T-helper 17 cell (primary cell): ENCODE data around the gene IL20. TPM values are rescaled to one million over a fixed set of nuclear protein-coding genes. Genes with fewer than 3 reads are reported as not detected.

Experiments
- ATAC-seq: fragments of 150-1000 bp; cut with Tn5 transposase; 2 replicates; pipeline ENCODE4 v1.10.0; 2021; ENCODE audit warnings: mild to moderate bottlenecking, moderate library complexity
- DNase-seq, 3 donors: peaks; one replicate each; pipeline versions ENCODE4 v3.0.0 to v3.0.0-alpha.2; 2020 to 2021
- H3K9me3 ChIP-seq: one replicate; pipeline ENCODE4 v1.7.0; 2013; ENCODE audit warnings: low read length, mild to moderate bottlenecking; ENCODE audit not compliant: control insufficient read depth, poor library complexity, severe bottlenecking
- H3K27ac Mint-ChIP-seq: one replicate; pipeline ENCODE4 v1.8.0; 2022; ENCODE audit warnings: mild to moderate bottlenecking, moderate library complexity, mixed read lengths
- H3K27me3 Mint-ChIP-seq: one replicate; pipeline ENCODE4 v1.8.0; 2022; ENCODE audit warnings: mixed read lengths
- H3K36me3 Mint-ChIP-seq: one replicate; pipeline ENCODE4 v1.8.0; 2022; ENCODE audit warnings: low read depth, mixed read lengths
- H3K4me1 Mint-ChIP-seq: one replicate; pipeline ENCODE4 v1.8.0; 2022; ENCODE audit warnings: mild to moderate bottlenecking, mixed read lengths
- H3K4me3 Mint-ChIP-seq: one replicate; pipeline ENCODE4 v1.8.0; 2022; ENCODE audit warnings: mild to moderate bottlenecking, moderate library complexity, mixed read lengths
- total RNA-seq, 4 donors: library from RNA in 2 of 4; stranded (reverse) in 2 of 4; gene quantifications; one replicate each; pipeline ENCODE4 v1.2.3 and lab custom pipeline; 2022 to 2026

IL20 gene
- total RNA-seq, 2 donors from 2014 or later, result not detected

DNA sequence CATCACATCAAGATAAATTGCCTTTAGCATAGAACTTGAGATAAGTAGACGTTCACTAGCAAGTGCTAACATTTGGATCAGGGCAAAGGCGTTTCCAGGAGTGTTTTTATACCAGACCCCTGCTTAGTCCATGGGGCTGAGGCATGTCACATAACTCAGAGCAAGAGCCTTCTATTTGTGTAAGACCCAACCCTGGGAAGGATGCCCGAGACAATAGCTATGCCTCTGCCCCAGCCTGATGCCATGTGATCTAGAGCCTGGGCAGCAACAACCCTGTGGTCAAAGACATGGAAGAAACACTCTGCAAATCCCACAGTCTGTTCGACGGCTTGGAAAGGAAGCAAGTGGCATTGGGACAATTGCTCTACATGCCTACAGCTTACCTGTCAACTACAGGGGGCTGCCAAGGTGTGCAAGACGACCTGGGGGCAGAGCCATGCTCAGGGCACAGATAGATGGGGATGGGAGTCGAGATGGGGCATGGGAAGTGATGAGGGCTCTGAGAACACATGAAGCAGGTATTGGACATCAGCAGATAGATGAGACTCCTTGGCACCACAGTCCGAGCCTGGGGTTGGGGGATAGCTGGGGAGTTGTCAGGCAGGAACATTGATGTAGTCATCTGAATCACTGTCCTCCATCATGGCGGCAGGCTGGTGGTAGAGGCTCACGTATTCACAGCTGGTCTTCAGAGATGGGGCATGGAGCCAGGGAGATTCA, 39.2 kb downstream of the IL20 start:
- H3K4me1 Mint-ChIP-seq, result peaks cover 45% of the 10 kb centered on the region
- DNase-seq (no peak), ATAC-seq (no peak)
- H3K36me3 Mint-ChIP-seq, result peaks cover 14% of the 10 kb centered on the region
- peak overlapping the region; percentile 4 for H3K4me3 Mint-ChIP-seq
- H3K9me3 ChIP-seq, result no peaks in the 10 kb centered on the region
- H3K27ac Mint-ChIP-seq, result peak overlapping the region; percentile 97
- H3K27me3 Mint-ChIP-seq, result no peaks in the 10 kb centered on the region

DNA sequence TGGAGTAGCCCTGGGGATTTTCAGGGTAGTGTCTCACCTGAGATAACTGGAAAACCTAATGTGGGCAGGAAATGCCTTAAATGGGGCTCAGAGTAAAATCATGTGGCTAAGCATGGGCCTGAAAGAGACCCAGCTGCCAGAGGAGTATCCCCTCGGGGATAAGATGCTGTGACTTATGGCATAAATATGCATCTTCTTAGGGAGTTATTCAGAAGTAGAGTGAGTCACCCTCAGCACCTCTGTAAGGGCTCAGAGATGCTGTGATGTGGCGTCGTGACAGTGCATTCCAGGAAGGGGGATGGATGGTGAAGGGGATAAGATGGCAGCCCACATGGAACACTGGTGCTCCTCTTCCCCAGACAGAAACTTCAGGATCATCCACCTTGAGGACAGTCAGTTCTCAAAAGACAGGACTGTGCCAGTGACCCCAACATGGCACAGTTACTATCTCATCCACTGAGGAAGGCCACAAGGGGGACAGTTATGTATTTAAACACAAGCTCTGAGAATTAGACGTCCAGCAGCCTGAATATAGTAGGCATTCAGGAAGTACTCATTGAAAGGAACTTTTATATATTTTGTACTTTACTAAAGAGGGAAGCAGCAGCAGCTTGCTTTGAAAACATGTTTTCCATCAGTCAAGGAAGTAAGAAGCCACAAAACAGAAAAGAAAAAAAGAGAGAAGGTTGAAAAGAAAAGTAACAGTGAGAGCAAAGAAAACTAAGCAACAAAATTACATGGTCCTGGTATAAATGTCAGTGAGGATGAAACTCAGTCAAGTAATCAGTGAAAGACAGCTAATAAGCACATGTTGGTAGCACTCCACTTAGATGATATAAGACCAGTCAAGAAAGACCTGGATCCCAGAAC, 40.1 kb downstream of the IL20 start:
- Mint-ChIP-seq H3K27me3 (no peaks in the 10 kb centered on the region), H3K27ac (peak overlapping the region; percentile 97), H3K36me3 (peaks cover 14% of the 10 kb centered on the region), H3K4me1 (peaks cover 47% of the 10 kb centered on the region), H3K4me3 (peak overlapping the region; percentile 85)
- H3K9me3 ChIP-seq, result no peaks in the 10 kb centered on the region
- ATAC-seq (peak; percentile 26), DNase-seq (no peak)

DNA sequence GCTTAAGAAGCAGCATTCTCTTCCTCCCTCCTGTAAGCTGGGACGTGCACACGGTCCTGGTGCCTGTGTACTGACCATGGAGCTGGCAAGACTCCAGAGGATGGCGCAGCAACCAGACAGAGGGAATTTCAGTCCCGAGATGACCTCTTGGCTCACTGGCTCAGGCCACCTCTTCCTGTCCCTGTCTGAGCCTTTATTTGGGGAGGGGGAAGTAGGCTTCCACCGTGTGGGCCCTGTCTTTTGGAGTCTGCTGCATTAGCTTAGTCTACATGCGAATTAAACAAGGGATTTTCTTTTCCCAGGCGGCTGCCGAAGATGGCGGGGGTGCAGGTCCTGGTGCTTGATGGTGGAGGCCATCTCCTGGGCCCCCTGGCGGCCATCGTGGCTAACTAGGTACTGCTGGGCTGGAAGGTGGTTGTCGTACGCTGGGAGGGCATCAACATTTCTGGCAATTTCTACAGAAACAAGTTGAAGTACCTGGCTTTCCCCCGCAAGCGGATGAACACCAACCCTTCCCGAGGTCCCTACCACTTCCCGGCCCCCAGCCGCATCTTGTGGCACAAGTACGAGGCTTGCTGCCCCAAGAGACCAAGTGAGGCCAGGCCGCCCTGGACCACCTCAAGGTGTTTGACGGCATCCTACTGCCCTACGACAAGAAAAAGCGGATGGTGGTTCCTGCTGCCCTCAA, 42.0 kb downstream of the IL20 start:
- H3K9me3 ChIP-seq, result no peaks in the 10 kb centered on the region
- Mint-ChIP-seq H3K4me3 (peak overlapping the region; percentile 64), H3K27ac (peak overlapping the region; percentile 87), H3K36me3 (peaks cover 16% of the 10 kb centered on the region), H3K27me3 (no peaks in the 10 kb centered on the region), H3K4me1 (peaks cover 54% of the 10 kb centered on the region)
- DNase-seq (no peak), ATAC-seq (no peak)

DNA sequence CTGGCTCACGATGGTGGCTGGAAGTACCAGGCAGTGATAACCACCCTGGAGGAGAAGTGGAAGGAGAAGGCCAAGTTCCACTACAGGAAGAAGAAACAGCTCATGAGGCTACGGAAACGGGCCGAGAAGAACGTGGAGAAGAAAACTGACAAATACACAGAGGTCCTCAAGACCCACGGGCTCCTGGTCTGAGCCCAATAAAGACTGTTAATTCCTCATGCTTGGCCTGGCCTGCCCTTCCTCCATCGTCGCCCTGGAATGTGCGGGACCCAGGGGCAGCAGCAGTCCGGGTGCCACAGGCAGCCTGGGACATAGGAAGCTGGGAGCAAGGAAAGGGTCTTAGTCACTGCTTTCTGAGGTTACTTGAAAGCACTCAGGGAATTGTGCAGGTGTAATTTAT, 42.6 kb downstream of the IL20 start:
- ATAC-seq, result no peak

DNA sequence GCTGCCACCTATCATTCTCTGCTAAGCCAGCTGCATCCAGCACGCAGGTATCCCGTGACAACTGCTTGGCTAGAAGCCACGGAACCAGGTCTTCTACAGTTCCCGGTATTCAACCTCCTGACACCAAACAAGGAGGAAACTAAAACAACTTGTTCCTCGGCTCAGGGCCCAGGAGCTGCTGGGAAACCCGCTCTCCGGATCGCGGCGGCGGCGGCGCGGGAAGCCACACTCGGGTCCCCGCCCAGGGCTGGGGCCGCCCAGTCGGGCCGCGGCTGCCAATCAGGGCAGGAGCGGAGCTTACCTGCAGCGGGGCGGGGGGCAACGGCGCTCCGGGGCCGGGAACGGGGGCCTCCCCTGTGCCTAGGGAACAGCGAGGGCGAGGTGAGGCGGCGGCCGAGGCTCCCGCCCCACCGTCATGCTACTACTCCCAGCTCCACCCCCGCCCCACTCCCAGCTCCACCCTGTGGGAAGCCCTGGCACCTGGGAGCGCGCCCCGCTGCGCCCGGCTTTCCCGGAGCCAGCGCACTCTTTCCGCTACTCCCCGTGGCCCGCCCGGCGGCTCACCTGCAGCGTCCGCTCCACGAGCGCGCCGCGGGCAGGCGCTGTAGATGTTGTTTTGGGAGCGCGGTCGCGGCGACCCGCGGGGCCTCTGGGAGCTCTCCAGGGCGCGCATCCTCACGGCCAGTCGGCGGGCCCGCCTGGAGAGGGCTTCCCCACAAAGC, 43.9 kb downstream of the IL20 start:
- Mint-ChIP-seq H3K36me3 (peaks cover 16% of the 10 kb centered on the region), H3K4me3 (peak overlapping the region; percentile 84), H3K4me1 (peaks cover 63% of the 10 kb centered on the region), H3K27ac (peak overlapping the region; percentile 69), H3K27me3 (no peaks in the 10 kb centered on the region)
- ATAC-seq, result peak; percentile 77
- DNase-seq, result peak; percentile 44 to 49 (median 45)
- no peaks in the 10 kb centered on the region for H3K9me3 ChIP-seq

More for the DNA sequence above, 42.6 kb downstream of the IL20 start:
- Mint-ChIP-seq H3K36me3 (peaks cover 16% of the 10 kb centered on the region), H3K27ac (peak overlapping the region; percentile 87), H3K4me1 (peaks cover 58% of the 10 kb centered on the region), H3K4me3 (peak overlapping the region; percentile 64), H3K27me3 (no peaks in the 10 kb centered on the region)
- no peaks in the 10 kb centered on the region for H3K9me3 ChIP-seq
- DNase-seq, result no peak

DNA sequence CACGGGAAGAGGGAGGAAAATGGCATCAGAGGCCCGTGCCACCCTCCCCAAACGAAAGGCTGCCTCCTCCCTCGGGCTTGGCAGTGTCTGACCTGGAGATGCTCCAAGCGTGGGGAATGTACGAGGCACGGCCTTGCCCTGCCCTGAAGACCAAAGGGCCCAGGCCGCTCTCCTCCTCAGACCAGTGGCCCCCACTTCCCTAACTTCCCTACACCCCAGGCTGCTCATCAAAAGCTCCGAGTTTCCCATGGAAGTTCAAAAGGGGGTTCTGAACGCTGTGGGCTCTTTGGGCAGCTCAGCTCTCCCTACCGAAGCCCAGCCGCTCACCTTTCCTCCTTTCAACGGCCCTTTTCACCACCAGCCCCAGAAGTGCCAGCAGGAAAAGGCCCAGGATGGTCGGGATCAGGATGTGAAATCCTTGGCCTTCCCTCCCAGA, 44.5 kb downstream of the IL20 start:
- Mint-ChIP-seq H3K36me3 (peaks cover 17% of the 10 kb centered on the region), H3K27me3 (no peaks in the 10 kb centered on the region), H3K4me1 (peaks cover 63% of the 10 kb centered on the region), H3K4me3 (peak overlapping the region; percentile 84), H3K27ac (peak overlapping the region; percentile 69)
- no peaks in the 10 kb centered on the region for H3K9me3 ChIP-seq
- ATAC-seq (no peak), DNase-seq (no peak)

DNA sequence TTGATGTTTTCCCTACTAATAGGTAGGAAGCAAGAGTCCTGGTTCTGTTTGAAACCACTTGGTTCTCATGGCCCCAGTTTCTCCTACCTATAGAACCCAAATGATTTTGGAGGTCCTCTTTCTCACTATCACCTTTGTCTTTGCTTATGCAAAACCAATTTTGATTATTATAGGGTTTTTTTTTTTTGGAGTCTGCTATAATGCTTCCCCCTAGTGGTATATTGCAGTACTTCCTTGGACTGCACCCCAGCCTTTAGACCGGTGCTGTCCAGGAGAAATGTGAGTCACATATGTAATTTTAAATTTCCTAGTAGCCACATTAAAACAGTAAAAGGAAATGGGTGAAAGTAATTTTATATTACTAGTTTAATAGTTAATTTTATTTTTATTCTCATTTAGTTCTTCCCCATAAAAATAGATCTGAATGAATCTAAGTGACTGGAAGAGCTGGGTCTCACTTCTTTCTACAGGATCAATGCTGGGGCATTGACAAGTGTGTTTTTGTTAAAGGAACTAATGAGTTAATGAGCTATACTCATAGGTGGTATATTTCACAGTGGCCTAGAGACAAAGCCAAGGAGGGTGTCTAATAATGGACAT, 45.7 kb downstream of the IL20 start:
- H3K4me1 Mint-ChIP-seq, result peaks cover 63% of the 10 kb centered on the region

DNA sequence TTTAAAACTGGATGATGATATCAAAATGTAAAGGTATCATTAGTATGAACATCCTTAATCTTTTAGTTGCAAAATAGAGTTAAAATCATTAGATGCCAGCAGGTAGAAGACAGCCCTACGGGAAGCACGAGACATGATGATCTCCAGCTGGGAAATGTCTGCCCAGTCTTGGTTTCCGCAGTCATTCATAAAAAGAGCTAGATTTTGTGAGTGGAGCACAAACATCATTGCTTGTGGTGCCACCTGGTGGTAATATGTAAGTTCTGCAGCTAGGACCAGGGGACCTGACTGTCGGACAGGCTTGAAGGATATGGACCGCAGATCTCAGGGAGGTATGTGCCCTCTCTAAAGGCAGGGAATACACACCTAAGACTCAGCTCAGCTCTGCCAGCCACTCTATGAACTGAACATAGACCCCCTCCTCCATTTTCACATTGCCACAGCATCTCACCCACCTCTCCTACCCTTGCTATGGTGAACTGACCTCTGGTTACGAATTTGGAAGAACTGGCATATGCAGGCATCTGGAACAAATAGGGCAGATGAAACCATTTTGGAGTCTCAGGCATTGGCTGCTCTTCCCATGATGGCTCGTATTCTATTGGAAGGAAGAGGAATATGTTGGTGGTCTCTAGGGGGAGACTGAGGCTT, 47.1 kb downstream of the IL20 start:
- H3K4me1 Mint-ChIP-seq, result peaks cover 71% of the 10 kb centered on the region
- DNase-seq, result peak; percentile 22 to 35 (median 33)
- no peaks in the 10 kb centered on the region for H3K27me3 Mint-ChIP-seq
- peaks cover 25% of the 10 kb centered on the region for H3K36me3 Mint-ChIP-seq
- H3K27ac Mint-ChIP-seq, result no peak overlapping the region
- peak; percentile 57 for ATAC-seq
- H3K9me3 ChIP-seq, result no peaks in the 10 kb centered on the region
- H3K4me3 Mint-ChIP-seq, result peak overlapping the region; percentile 69

More for the DNA sequence above, 45.7 kb downstream of the IL20 start:
- Mint-ChIP-seq H3K27ac (peak overlapping the region; percentile 69), H3K4me3 (peak overlapping the region; percentile 84), H3K27me3 (no peaks in the 10 kb centered on the region), H3K36me3 (peaks cover 21% of the 10 kb centered on the region)
- H3K9me3 ChIP-seq, result no peaks in the 10 kb centered on the region
- peak; percentile 59 for ATAC-seq
- DNase-seq, result no peak

DNA sequence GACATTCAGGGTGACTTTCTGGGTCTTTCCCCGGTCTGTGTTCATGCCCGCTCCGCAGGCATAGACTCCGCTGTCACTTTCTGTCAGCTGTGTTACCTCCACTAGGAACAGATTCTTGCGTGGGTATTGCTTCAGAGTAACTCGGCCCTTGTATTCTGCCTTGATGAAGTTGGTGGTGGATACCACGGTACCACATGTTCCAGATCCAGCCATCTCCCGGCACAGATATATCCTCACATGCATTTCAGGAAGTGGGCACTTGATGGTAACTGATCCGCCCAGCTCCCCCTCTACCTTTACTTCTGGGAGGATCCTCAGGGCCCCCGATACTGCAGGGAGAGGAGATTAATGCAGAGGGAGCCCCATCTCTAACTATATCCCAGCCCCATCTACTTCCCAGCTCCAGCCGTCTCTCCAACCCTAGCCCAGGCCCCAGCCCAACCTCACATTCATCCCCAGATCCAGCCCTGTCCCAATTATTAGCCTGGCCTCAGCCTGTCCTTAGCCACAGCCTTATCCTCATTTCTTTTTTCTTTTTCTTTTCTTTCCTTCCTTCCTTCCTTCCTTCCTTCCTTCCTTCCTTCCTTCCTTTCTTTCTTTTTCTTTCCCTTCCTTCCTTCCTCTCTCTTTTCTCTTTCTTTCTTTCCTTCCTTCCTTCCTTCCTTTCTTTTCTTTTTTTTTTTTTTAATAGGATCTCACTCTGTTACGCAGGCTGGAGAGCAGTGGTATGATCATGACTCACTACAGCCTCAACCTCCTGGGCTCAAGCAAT, 48.5 kb downstream of the IL20 start:
- DNase-seq (no peak), ATAC-seq (no peak)
- no peak overlapping the region for H3K27ac Mint-ChIP-seq
- H3K9me3 ChIP-seq, result no peaks in the 10 kb centered on the region
- peaks cover 31% of the 10 kb centered on the region for H3K36me3 Mint-ChIP-seq
- peaks cover 73% of the 10 kb centered on the region for H3K4me1 Mint-ChIP-seq
- peak overlapping the region; percentile 69 for H3K4me3 Mint-ChIP-seq
- H3K27me3 Mint-ChIP-seq, result no peaks in the 10 kb centered on the region

DNA sequence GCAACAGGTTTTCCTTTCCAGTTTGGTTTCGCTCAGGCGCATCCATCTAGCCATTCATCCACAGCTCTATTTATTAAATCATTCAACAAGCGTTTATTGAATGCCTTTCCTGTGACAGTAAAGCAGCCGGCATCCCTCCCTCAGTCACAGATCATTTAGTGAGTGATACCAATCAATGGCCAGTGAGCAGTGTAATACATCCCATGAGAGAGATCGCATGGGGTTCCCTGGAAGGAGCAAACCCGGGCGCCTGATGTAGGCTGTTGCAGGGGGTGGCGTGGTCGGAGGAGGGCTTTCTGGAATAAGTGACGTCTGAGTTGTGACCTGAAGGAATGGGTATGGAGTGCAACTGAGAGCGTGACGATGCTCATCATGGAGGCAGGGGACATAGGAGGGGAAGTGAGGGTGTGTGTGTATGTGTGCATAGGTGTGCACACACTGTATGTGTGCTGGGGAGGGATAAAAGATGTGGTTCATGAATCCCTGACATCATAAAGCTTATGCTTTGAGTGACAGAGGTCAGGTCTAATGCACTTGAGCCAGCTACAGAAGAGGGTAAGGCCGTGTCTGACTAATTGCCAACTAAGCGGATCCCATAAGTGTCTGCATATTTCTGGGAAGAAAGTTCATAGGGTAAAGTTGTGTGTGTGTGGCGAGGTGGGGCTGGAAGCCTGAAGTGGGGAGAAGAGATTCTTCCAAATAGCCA, 49.8 kb downstream of the IL20 start:
- Mint-ChIP-seq H3K4me3 (no peak overlapping the region), H3K36me3 (peaks cover 33% of the 10 kb centered on the region), H3K4me1 (peaks cover 76% of the 10 kb centered on the region), H3K27ac (no peak overlapping the region), H3K27me3 (no peaks in the 10 kb centered on the region)
- ATAC-seq (no peak), DNase-seq (no peak)
- H3K9me3 ChIP-seq, result no peaks in the 10 kb centered on the region
